ENCODE data around the gene HOXC12.

HOXC12 gene

DNA sequence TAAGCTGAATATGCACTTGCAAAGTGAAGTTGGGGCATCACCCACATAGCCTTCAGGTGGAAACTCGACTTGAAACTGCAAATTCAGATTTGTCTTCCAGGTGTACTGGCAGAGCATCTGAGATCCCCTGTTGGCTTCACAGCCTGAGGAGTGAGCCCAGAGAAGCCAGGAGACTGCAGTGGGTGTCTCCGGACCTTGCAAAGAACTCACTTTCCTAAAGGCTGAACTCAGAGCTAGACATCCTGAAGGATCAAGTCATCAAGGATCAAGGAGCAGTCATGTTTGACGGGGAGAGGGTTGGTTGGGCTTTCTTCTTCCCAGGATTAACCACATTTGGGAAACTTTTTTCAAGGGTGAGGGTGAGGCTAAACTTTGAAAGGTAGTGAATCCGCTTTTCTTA, 25.2 kb upstream of the HOXC12 start:
- no peak for TF ChIP-seq EZH2 (IDR thresholded peaks at IDR 0.05; ENCODE audit: borderline replicate concordance, low read depth, low read length, severe bottlenecking)
- TF ChIP-seq, protein P1, sequence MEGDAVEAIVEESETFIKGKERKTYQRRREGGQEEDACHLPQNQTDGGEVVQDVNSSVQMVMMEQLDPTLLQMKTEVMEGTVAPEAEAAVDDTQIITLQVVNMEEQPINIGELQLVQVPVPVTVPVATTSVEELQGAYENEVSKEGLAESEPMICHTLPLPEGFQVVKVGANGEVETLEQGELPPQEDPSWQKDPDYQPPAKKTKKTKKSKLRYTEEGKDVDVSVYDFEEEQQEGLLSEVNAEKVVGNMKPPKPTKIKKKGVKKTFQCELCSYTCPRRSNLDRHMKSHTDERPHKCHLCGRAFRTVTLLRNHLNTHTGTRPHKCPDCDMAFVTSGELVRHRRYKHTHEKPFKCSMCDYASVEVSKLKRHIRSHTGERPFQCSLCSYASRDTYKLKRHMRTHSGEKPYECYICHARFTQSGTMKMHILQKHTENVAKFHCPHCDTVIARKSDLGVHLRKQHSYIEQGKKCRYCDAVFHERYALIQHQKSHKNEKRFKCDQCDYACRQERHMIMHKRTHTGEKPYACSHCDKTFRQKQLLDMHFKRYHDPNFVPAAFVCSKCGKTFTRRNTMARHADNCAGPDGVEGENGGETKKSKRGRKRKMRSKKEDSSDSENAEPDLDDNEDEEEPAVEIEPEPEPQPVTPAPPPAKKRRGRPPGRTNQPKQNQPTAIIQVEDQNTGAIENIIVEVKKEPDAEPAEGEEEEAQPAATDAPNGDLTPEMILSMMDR (IDR thresholded peaks at IDR 0.05; ENCODE audit: borderline replicate concordance, extremely low read depth, low read length, poor library complexity, severe bottlenecking) = no peak
- Histone ChIP-seq H3K4me3 (ENCODE audit: low read depth in 1 of 2, low read length in 2 of 2) (no peak overlapping the region), H3K27me3 (ENCODE audit: insufficient read depth, low read length, poor library complexity) (peaks cover 45% of the 10 kb centered on the region), H3K9me3 (ENCODE audit: insufficient read depth, low read length, severe bottlenecking) (no peaks in the 10 kb centered on the region), H3K9ac (ENCODE audit: low read depth, low read length) (no peak overlapping the region), H3K79me2 (ENCODE audit: insufficient read depth, low read length) (no peaks in the 10 kb centered on the region), H3K36me3 (ENCODE audit: insufficient read depth, low read length) (no peaks in the 10 kb centered on the region), H3K4me2 (ENCODE audit: insufficient read depth, low read length) (no peak overlapping the region), H3K27ac (ENCODE audit: low read length) (no peak overlapping the region), H2AFZ (ENCODE audit: low read depth, low read length) (no peak overlapping the region), H3K4me1 (ENCODE audit: insufficient read depth, low read length) (no peaks in the 10 kb centered on the region), H4K20me1 (ENCODE audit: insufficient read depth, low read length) (no peaks in the 10 kb centered on the region)
- ATAC-seq (ENCODE audit: insufficient read depth, low read depth) (no peak), DNase-seq (no peak)

DNA sequence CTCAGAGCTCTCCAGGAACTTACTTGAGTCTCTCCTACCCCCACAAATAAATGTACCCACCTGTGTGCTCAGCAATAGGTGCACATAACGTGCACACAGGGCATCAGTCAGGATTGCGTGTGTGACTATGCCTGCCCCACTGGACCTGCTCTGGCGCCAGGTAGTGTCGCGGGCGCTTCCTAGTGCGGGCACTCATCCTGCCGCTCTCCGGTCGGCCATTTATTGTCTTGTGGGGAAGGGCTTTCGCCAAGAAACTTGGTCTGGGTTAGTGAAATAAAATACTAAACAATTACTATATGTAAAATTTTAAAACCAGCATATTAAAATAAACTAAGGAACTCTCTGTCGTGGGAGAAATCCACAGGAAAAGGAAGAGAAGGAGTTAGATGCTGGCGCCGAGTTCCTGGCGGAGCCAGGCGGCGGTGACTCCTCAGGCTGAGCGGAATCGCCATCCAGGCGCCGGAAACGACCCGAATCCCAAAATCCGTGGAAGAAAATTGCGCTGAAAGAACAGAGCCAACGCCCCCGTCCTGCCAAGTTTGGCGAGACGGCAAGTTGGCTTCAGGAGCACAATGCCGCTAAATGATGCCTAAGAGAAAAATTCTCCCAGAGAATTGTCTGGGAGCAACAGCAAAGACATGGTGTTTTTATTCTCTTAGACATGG, 24.0 kb upstream of the HOXC12 start:
- H3K9ac ChIP-seq (ENCODE audit: low read depth, low read length) = no peak overlapping the region
- peaks cover 53% of the 10 kb centered on the region for H3K27me3 ChIP-seq (ENCODE audit: insufficient read depth, low read length, poor library complexity)
- no peak for DNase-seq

DNA sequence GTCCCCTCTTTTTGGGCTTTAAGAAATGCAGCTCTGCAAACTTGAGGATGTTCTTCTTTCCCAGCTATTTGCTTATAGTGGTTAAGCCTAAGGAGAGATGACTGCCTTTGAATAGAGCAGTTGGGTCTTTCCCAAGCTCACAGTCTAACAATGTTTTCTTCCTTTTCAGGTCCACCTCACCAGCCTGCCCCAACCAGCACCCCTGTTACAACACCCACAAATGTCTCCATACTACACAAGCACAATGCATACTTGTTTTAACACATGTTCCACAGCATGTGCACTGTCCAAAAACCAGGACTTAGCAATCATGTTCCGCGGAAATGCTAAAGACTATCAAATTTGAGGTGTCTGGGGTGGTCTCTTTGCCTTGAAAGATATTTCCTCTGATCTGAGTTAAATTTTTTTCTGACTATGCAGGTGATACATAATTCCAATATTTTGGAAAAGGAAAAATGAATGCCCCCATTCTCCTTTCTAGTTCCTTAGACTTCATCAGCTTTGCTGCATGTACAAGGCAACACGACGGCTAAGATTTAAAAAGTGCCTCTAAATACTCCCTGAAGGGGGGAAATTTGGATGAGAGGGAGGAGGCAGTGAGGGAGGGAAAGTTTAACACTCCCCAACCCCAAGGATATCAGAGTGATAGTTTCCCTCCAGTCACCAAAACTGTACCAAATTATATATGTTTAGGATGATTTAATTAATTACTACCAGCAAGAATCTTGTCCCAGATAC, 22.7 kb upstream of the HOXC12 start:
- Histone ChIP-seq H3K4me1 (ENCODE audit: insufficient read depth, low read length) (no peaks in the 10 kb centered on the region), H3K9ac (ENCODE audit: low read depth, low read length) (no peak overlapping the region), H3K27me3 (ENCODE audit: insufficient read depth, low read length, poor library complexity) (peaks cover 47% of the 10 kb centered on the region), H3K9me3 (ENCODE audit: insufficient read depth, low read length, severe bottlenecking) (no peaks in the 10 kb centered on the region), H3K4me2 (ENCODE audit: insufficient read depth, low read length) (no peak overlapping the region), H3K79me2 (ENCODE audit: insufficient read depth, low read length) (no peaks in the 10 kb centered on the region), H3K36me3 (ENCODE audit: insufficient read depth, low read length) (no peaks in the 10 kb centered on the region), H3K27ac (ENCODE audit: low read length) (no peak overlapping the region), H4K20me1 (ENCODE audit: insufficient read depth, low read length) (no peaks in the 10 kb centered on the region), H3K4me3 (ENCODE audit: low read depth in 1 of 2, low read length in 2 of 2) (no peak overlapping the region), H2AFZ (ENCODE audit: low read depth, low read length) (no peak overlapping the region)
- no peak for DNase-seq
- TF ChIP-seq EZH2 (IDR thresholded peaks at IDR 0.05; ENCODE audit: borderline replicate concordance, low read depth, low read length, severe bottlenecking) = no peak
- ATAC-seq (ENCODE audit: insufficient read depth, low read depth) = no peak

More for the DNA sequence above, 24.0 kb upstream of the HOXC12 start:
- H4K20me1 ChIP-seq (ENCODE audit: insufficient read depth, low read length) = no peaks in the 10 kb centered on the region
- H3K4me3 ChIP-seq (ENCODE audit: low read depth in 1 of 2, low read length in 2 of 2) = no peak overlapping the region
- no peak overlapping the region for H3K27ac ChIP-seq (ENCODE audit: low read length)
- H2AFZ ChIP-seq (ENCODE audit: low read depth, low read length) = no peak overlapping the region
- no peaks in the 10 kb centered on the region for H3K79me2 ChIP-seq (ENCODE audit: insufficient read depth, low read length)
- H3K4me2 ChIP-seq (ENCODE audit: insufficient read depth, low read length) = no peak overlapping the region
- no peaks in the 10 kb centered on the region for H3K4me1 ChIP-seq (ENCODE audit: insufficient read depth, low read length)
- TF ChIP-seq EZH2 (IDR thresholded peaks at IDR 0.05; ENCODE audit: borderline replicate concordance, low read depth, low read length, severe bottlenecking) = no peak
- TF ChIP-seq, protein P1 (IDR thresholded peaks at IDR 0.05; ENCODE audit: borderline replicate concordance, extremely low read depth, low read length, poor library complexity, severe bottlenecking) = no peak
- H3K9me3 ChIP-seq (ENCODE audit: insufficient read depth, low read length, severe bottlenecking) = no peaks in the 10 kb centered on the region
- no peaks in the 10 kb centered on the region for H3K36me3 ChIP-seq (ENCODE audit: insufficient read depth, low read length)
- ATAC-seq (ENCODE audit: insufficient read depth, low read depth) = no peak

DNA sequence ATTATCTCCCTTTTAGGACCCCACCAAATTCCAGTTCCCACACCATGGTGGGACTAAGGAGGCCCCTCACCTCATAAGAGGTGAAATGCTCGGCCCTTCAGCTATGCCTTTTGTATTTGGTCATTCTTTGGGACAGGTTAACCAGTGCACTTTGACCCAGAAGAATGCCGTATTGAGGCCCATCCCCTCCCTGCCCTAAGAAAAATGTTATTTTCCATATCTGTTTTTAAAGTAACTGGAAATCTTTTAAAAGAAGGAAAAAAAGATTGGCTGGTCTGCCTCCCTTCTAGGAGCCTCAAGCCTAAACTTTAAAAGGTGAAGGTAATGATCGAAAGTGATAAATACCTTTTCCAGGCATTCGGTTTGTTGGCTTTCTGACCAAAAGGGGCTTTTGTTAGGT, 21.8 kb upstream of the HOXC12 start:
- Histone ChIP-seq H3K4me3 (ENCODE audit: low read depth in 1 of 2, low read length in 2 of 2) (no peak overlapping the region), H3K27me3 (ENCODE audit: insufficient read depth, low read length, poor library complexity) (peaks cover 49% of the 10 kb centered on the region), H3K9me3 (ENCODE audit: insufficient read depth, low read length, severe bottlenecking) (no peaks in the 10 kb centered on the region), H3K4me2 (ENCODE audit: insufficient read depth, low read length) (no peak overlapping the region), H2AFZ (ENCODE audit: low read depth, low read length) (no peak overlapping the region), H3K4me1 (ENCODE audit: insufficient read depth, low read length) (no peaks in the 10 kb centered on the region), H3K27ac (ENCODE audit: low read length) (no peak overlapping the region), H3K79me2 (ENCODE audit: insufficient read depth, low read length) (no peaks in the 10 kb centered on the region), H4K20me1 (ENCODE audit: insufficient read depth, low read length) (no peaks in the 10 kb centered on the region), H3K36me3 (ENCODE audit: insufficient read depth, low read length) (no peaks in the 10 kb centered on the region), H3K9ac (ENCODE audit: low read depth, low read length) (no peak overlapping the region)
- no peak for DNase-seq
- no peak for TF ChIP-seq EZH2 (IDR thresholded peaks at IDR 0.05; ENCODE audit: borderline replicate concordance, low read depth, low read length, severe bottlenecking)
- ATAC-seq (ENCODE audit: insufficient read depth, low read depth) = no peak
